MM.1S (cell line): Measurements from ENCODE around the gene VPS26B.

Source experiments
- DNase-seq: peaks from one replicate; pipeline ENCODE4 v3.0.0-alpha.2; 2015
- H2AFZ ChIP-seq: fragments of 300-600 bp; sonication (generic); 2 replicates; pipeline ENCODE4 v1.6.0; 2016; ENCODE audit warnings: antibody characterized with exemption, low read length
- H3F3A ChIP-seq: fragments of 300-600 bp; sonication (generic); 2 replicates; pipeline ENCODE4 v1.6.1; 2016; ENCODE audit warnings: mild to moderate bottlenecking, antibody characterized with exemption, low read length, moderate library complexity, mixed read lengths; ENCODE audit not compliant: insufficient read depth
- H3K27ac ChIP-seq: fragments of 300-600 bp; sonication (generic); 2 replicates; pipeline ENCODE4 v1.5.1; 2016; ENCODE audit warnings: mild to moderate bottlenecking, low read length
- H3K27me3 ChIP-seq: fragments of 300-600 bp; sonication (generic); replicated peaks from 2 replicates; pipeline ENCODE4 v1.6.0; 2016; ENCODE audit warnings: low read length; ENCODE audit not compliant: insufficient read depth
- H3K36me3 ChIP-seq: fragments of 300-600 bp; sonication (generic); replicated peaks from 2 replicates; pipeline ENCODE4 v1.6.1; 2016; ENCODE audit warnings: mild to moderate bottlenecking, low read length, mixed read lengths; ENCODE audit not compliant: insufficient read depth
- H3K4me1 ChIP-seq: fragments of 300-600 bp; sonication (generic); 2 replicates; pipeline ENCODE4 v1.6.1; 2016; ENCODE audit warnings: low read length, mixed read lengths
- H3K4me2 ChIP-seq: fragments of 300-600 bp; sonication (generic); 2 replicates; pipeline ENCODE4 v1.6.0; 2016; ENCODE audit warnings: low read depth, low read length
- H3K4me3 ChIP-seq: fragments of 300-600 bp; sonication (generic); 2 replicates; pipeline ENCODE4 v1.5.1; 2016; ENCODE audit warnings: low read length, mixed read lengths
- H3K79me2 ChIP-seq: fragments of 300-600 bp; sonication (generic); 2 replicates; pipeline ENCODE4 v1.6.1; 2016; ENCODE audit warnings: mixed run types, low read length, mixed read lengths
- H3K9ac ChIP-seq: fragments of 300-600 bp; sonication (generic); 2 replicates; pipeline ENCODE4 v1.6.1; 2016; ENCODE audit warnings: low read length, mixed read lengths
- H3K9me2 ChIP-seq: fragments of 300-600 bp; sonication (generic); replicated peaks from 2 replicates; pipeline ENCODE4 v1.6.1; 2016; ENCODE audit warnings: mild to moderate bottlenecking, low read length, mixed read lengths; ENCODE audit not compliant: insufficient read depth
- H3K9me3 ChIP-seq: fragments of 300-600 bp; sonication (generic); replicated peaks from 2 replicates; pipeline ENCODE4 v1.6.1; 2016; ENCODE audit warnings: mild to moderate bottlenecking, low read length, mixed read lengths; ENCODE audit not compliant: insufficient read depth
- H4K20me1 ChIP-seq: fragments of 300-600 bp; sonication (generic); 2 replicates; pipeline ENCODE4 v1.6.1; 2016; ENCODE audit warnings: mild to moderate bottlenecking, low read length, moderate library complexity, mixed read lengths; ENCODE audit not compliant: insufficient read depth
- EZH2 ChIP-seq: fragments of 300-600 bp; sonication (generic); optimal IDR thresholded peaks from 2 replicates; pipeline ENCODE3; 2017; ENCODE audit warnings: low read depth, mild to moderate bottlenecking, antibody characterized with exemption, low read length, mixed read lengths
- EZH2phosphoT487 ChIP-seq: fragments of 300-600 bp; sonication (generic); IDR thresholded peaks from 2 replicates; pipeline ENCODE4 v1.6.1; 2018; ENCODE audit warnings: antibody characterized with exemption, low read length
- TF ChIP-seq, protein P1 (sequence below): fragments of 300-600 bp; sonication (generic); IDR thresholded peaks from 2 replicates; pipeline ENCODE4 v1.5.1; 2016; ENCODE audit warnings: antibody characterized with exemption, low read length, mixed read lengths

VPS26B gene

DNA sequence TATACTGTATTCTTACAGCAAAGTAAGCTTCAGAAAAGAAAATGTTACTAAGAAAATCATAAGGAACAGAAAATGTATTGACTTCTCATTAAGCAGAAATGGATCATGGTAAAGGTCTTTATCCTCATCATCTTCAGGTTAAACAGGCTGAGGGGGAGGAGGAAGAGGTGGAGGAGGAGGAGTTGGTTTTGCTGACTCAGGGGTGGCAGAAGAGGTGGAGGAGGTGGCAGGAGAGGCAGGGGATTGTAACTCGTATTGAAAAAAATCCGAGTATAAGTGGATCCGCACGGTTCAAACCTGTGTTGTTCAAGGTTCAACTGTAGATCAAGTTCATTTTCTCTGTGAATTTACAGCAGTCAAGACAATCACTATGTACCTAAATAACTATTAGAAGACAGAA is 64.7 kb downstream of the VPS26B start:
- DNase-seq: no peak
- Histone ChIP-seq H3K4me1 (no peaks in the 10 kb centered on the region), H3K9me3 (no peaks in the 10 kb centered on the region), H3K4me3 (no peak overlapping the region), H3K9ac (no peak overlapping the region), H3K36me3 (no peaks in the 10 kb centered on the region), H2AFZ (no peak overlapping the region), H3K27me3 (no peaks in the 10 kb centered on the region), H3K27ac (no peak overlapping the region), H3K9me2 (no peaks in the 10 kb centered on the region), H3K79me2 (no peaks in the 10 kb centered on the region), H3K4me2 (no peak overlapping the region), H3F3A (no peaks in the 10 kb centered on the region), H4K20me1 (no peaks in the 10 kb centered on the region)
- TF ChIP-seq, protein P1, sequence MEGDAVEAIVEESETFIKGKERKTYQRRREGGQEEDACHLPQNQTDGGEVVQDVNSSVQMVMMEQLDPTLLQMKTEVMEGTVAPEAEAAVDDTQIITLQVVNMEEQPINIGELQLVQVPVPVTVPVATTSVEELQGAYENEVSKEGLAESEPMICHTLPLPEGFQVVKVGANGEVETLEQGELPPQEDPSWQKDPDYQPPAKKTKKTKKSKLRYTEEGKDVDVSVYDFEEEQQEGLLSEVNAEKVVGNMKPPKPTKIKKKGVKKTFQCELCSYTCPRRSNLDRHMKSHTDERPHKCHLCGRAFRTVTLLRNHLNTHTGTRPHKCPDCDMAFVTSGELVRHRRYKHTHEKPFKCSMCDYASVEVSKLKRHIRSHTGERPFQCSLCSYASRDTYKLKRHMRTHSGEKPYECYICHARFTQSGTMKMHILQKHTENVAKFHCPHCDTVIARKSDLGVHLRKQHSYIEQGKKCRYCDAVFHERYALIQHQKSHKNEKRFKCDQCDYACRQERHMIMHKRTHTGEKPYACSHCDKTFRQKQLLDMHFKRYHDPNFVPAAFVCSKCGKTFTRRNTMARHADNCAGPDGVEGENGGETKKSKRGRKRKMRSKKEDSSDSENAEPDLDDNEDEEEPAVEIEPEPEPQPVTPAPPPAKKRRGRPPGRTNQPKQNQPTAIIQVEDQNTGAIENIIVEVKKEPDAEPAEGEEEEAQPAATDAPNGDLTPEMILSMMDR: no peak
- no peak for TF ChIP-seq EZH2phosphoT487
- no peak for TF ChIP-seq EZH2

GRCh38 chr11:134289789-134290188 is 65.3 kb downstream of the VPS26B start:
- TF ChIP-seq EZH2phosphoT487 (no peak), EZH2 (no peak)
- TF ChIP-seq, protein P1: no peak
- Histone ChIP-seq H3K4me2 (no peak overlapping the region), H3K36me3 (no peaks in the 10 kb centered on the region)

GRCh38 chr11:134290646-134291045 is 66.2 kb downstream of the VPS26B start:
- H3K36me3 ChIP-seq: no peaks in the 10 kb centered on the region
- TF ChIP-seq, protein P1: no peak
- TF ChIP-seq EZH2phosphoT487: no peak
- no peak for TF ChIP-seq EZH2
- no peaks in the 10 kb centered on the region for H3F3A ChIP-seq
- no peak overlapping the region for H3K4me2 ChIP-seq
- H3K27ac ChIP-seq: no peak overlapping the region
- no peak overlapping the region for H3K4me3 ChIP-seq
- H4K20me1 ChIP-seq: no peaks in the 10 kb centered on the region
- no peak overlapping the region for H3K9ac ChIP-seq
- no peaks in the 10 kb centered on the region for H3K4me1 ChIP-seq
- DNase-seq: no peak
- peaks cover 2% of the 10 kb centered on the region for H3K27me3 ChIP-seq
- H3K79me2 ChIP-seq: no peaks in the 10 kb centered on the region
- no peak overlapping the region for H2AFZ ChIP-seq
- H3K9me3 ChIP-seq: no peaks in the 10 kb centered on the region
- no peaks in the 10 kb centered on the region for H3K9me2 ChIP-seq

More at GRCh38 chr11:134289789-134290188, 65.3 kb downstream of the VPS26B start:
- H3K9me2 ChIP-seq: no peaks in the 10 kb centered on the region
- H3K27ac ChIP-seq: no peak overlapping the region
- H3K4me1 ChIP-seq: no peaks in the 10 kb centered on the region
- no peaks in the 10 kb centered on the region for H4K20me1 ChIP-seq
- H3K79me2 ChIP-seq: no peaks in the 10 kb centered on the region
- no peak overlapping the region for H2AFZ ChIP-seq
- no peaks in the 10 kb centered on the region for H3K9me3 ChIP-seq
- H3K27me3 ChIP-seq: no peaks in the 10 kb centered on the region; the same call in 1 of the 2 replicates
- H3K4me3 ChIP-seq: no peak overlapping the region
- no peak overlapping the region for H3K9ac ChIP-seq
- H3F3A ChIP-seq: no peaks in the 10 kb centered on the region
- no peak for DNase-seq
